Liver (tissue), 3 donors: ENCODE measurements around the gene CCIN.

ENCODE experiments used
- HNF4A ChIP-seq, 2 donors: conservative IDR thresholded peaks; 2 replicates each; pipeline ENCODE4 v1.6.1; 2016; ENCODE audit warnings: antibody characterized with exemption in 2 of 2, mild to moderate bottlenecking in 2 of 2
- JUND ChIP-seq, 2 donors: IDR thresholded peaks; 2 replicates each; pipeline ENCODE4 v1.6.1; 2016; ENCODE audit warnings: antibody characterized with exemption in 2 of 2
- NR2F2 ChIP-seq: IDR thresholded peaks from 2 replicates; pipeline ENCODE4 v1.6.1; 2016; ENCODE audit warnings: antibody characterized with exemption
- RAD21 ChIP-seq, 2 donors: IDR thresholded peaks; 2 replicates each; pipeline ENCODE4 v1.6.1; 2016; ENCODE audit warnings: antibody characterized with exemption in 2 of 2, mild to moderate bottlenecking in 2 of 2
- RXRA ChIP-seq, 2 donors: IDR thresholded peaks; 2 replicates each; pipeline ENCODE4 v1.6.1; 2017 to 2018; ENCODE audit warnings: antibody characterized with exemption in 2 of 2, mild to moderate bottlenecking in 1 of 2
- SP1 ChIP-seq: IDR thresholded peaks from 2 replicates; pipeline ENCODE4 v1.6.1; 2018; ENCODE audit warnings: antibody characterized with exemption, mild to moderate bottlenecking
- TAF1 ChIP-seq: conservative IDR thresholded peaks from 2 replicates; pipeline ENCODE4 v1.6.1; 2016; ENCODE audit warnings: antibody characterized with exemption, mild to moderate bottlenecking
- YY1 ChIP-seq: IDR thresholded peaks from 2 replicates; pipeline ENCODE4 v1.6.1; 2016; ENCODE audit warnings: antibody characterized with exemption, mild to moderate bottlenecking
- TF ChIP-seq, protein P1 (sequence below): fragments of 150-350 bp; IDR thresholded peaks from 2 replicates; pipeline ENCODE4 v1.5.1; 2017; ENCODE audit warnings: improper control_type of control experiment, low read depth, low read length; ENCODE audit not compliant: missing input control
- TF ChIP-seq, protein P2 (sequence below): IDR thresholded peaks from 2 replicates; pipeline ENCODE4 v1.6.1; 2016; ENCODE audit warnings: antibody characterized with exemption
- TF ChIP-seq, protein P3 (sequence below): IDR thresholded peaks from 2 replicates; pipeline ENCODE4 v1.6.1; 2016; ENCODE audit warnings: antibody characterized with exemption, mild to moderate bottlenecking
- donor health status: healthy.
- donor health status: healthy.

DNA sequence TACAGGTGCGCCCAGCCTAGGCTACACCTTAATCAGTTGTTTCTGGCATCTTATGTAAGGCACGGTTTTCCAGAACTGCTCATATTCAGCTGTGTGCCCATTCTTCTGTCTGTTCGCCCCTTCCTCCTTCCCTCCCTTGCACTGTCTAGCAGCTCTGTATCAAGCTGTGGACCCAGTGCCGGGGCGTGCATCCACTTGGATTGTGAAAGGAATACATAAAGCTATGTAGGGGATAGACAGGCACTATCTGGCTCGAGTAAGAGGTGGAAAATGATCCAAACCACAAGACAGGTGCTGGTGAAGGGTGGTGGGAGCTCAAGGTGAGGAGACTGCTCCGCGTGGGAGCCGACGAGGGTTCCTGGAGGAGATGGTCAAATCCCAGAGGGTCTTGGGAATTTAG, 30.7 kb upstream of the CCIN start:
- no peak for TF ChIP-seq JUND (IDR thresholded peaks at IDR 0.05)
- TF ChIP-seq TAF1 = no peak
- TF ChIP-seq, protein P1, sequence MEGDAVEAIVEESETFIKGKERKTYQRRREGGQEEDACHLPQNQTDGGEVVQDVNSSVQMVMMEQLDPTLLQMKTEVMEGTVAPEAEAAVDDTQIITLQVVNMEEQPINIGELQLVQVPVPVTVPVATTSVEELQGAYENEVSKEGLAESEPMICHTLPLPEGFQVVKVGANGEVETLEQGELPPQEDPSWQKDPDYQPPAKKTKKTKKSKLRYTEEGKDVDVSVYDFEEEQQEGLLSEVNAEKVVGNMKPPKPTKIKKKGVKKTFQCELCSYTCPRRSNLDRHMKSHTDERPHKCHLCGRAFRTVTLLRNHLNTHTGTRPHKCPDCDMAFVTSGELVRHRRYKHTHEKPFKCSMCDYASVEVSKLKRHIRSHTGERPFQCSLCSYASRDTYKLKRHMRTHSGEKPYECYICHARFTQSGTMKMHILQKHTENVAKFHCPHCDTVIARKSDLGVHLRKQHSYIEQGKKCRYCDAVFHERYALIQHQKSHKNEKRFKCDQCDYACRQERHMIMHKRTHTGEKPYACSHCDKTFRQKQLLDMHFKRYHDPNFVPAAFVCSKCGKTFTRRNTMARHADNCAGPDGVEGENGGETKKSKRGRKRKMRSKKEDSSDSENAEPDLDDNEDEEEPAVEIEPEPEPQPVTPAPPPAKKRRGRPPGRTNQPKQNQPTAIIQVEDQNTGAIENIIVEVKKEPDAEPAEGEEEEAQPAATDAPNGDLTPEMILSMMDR = no peak
- TF ChIP-seq RAD21 (IDR thresholded peaks at IDR 0.05) = no peak
- TF ChIP-seq HNF4A (conservative IDR thresholded peaks at IDR 0.05) = no peak
- TF ChIP-seq SP1 = no peak
- TF ChIP-seq, protein P2, sequence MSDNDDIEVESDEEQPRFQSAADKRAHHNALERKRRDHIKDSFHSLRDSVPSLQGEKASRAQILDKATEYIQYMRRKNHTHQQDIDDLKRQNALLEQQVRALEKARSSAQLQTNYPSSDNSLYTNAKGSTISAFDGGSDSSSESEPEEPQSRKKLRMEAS = no peak
- no peak for TF ChIP-seq YY1
- TF ChIP-seq NR2F2 = no peak
- TF ChIP-seq, protein P3, sequence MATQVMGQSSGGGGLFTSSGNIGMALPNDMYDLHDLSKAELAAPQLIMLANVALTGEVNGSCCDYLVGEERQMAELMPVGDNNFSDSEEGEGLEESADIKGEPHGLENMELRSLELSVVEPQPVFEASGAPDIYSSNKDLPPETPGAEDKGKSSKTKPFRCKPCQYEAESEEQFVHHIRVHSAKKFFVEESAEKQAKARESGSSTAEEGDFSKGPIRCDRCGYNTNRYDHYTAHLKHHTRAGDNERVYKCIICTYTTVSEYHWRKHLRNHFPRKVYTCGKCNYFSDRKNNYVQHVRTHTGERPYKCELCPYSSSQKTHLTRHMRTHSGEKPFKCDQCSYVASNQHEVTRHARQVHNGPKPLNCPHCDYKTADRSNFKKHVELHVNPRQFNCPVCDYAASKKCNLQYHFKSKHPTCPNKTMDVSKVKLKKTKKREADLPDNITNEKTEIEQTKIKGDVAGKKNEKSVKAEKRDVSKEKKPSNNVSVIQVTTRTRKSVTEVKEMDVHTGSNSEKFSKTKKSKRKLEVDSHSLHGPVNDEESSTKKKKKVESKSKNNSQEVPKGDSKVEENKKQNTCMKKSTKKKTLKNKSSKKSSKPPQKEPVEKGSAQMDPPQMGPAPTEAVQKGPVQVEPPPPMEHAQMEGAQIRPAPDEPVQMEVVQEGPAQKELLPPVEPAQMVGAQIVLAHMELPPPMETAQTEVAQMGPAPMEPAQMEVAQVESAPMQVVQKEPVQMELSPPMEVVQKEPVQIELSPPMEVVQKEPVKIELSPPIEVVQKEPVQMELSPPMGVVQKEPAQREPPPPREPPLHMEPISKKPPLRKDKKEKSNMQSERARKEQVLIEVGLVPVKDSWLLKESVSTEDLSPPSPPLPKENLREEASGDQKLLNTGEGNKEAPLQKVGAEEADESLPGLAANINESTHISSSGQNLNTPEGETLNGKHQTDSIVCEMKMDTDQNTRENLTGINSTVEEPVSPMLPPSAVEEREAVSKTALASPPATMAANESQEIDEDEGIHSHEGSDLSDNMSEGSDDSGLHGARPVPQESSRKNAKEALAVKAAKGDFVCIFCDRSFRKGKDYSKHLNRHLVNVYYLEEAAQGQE = no peak
- TF ChIP-seq RXRA (IDR thresholded peaks at IDR 0.05) = no peak
